NCI-H446 treated with DMSO at 0.1 percent for 48 hours (cell line): ENCODE results near the gene EXTL1.
"Not testable (repeated sequence)": the region's sequence is repeated elsewhere in the genome, so short reads cannot be mapped to it uniquely, and the experiment has no call there.

ENCODE experiments used
- DNase-seq: peaks from one replicate; lab custom pipeline; 2025; lab: John Stamatoyannopoulos, UW

EXTL1 gene, protein sequence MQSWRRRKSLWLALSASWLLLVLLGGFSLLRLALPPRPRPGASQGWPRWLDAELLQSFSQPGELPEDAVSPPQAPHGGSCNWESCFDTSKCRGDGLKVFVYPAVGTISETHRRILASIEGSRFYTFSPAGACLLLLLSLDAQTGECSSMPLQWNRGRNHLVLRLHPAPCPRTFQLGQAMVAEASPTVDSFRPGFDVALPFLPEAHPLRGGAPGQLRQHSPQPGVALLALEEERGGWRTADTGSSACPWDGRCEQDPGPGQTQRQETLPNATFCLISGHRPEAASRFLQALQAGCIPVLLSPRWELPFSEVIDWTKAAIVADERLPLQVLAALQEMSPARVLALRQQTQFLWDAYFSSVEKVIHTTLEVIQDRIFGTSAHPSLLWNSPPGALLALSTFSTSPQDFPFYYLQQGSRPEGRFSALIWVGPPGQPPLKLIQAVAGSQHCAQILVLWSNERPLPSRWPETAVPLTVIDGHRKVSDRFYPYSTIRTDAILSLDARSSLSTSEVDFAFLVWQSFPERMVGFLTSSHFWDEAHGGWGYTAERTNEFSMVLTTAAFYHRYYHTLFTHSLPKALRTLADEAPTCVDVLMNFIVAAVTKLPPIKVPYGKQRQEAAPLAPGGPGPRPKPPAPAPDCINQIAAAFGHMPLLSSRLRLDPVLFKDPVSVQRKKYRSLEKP

GRCh38 chr1:26021647-26022403, at the start of gene EXTL1:
Gene EXTL1 (plus strand): TSS chr1:26021775. CDS start chr1:26022647, 872 bp downstream.
- DNase-seq = peak; percentile 41

GRCh38 chr1:25971811-25972180, 49.8 kb upstream of the EXTL1 start:
- no peak for DNase-seq

DNA sequence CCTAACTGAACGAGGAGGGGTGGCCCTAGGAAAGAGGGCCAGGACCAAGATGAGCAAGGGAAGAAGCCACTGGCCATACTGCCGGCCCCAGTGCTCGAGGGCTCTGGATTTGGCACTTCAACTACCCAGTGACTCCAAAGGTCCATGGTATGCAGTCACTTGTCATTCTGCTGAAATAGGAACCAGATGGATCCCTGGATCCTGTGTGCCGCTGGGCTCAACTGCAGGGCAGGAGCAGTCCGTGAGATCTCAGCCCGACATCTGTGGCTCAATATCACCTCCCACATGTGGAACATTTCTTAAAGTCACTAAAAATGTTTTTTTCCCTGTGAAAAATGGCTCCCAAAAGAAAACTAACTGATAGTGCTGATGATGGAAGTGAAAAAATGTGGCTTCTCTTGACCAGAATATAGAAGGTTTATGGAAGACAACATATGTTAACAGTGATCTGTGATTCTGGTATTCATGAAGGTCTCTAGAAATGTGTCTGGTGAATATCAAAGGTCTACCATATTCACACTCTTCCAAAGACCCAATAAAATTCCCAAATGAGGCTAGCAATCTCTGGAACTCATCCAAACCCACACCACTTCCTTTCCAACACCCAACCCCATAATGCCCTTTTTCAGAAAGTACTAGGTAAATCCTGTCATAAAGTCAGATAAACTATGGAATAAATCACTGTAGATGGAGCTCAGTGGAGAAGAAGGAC, 47.8 kb upstream of the EXTL1 start:
- DNase-seq = no peak

DNA sequence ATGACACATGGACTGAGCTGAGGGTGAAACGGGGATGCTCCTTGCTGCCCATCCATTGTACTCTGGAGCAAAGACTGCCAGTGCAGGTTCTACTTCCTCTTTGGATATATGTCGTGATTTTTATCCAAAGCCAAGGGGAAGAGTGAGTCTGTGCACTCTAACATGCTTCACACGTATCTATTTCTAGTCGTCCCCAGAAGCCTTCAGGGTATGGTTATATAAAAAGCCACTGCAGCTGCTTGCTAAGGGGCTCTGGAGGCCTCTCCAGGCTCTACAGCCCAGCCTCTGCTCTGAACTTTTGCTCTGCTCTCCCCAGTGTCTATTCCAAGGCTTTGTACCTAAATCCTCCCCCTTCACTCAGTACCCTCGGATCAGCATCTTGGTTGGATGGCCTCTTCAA, 43.8 kb upstream of the EXTL1 start:
- no peak for DNase-seq

DNA sequence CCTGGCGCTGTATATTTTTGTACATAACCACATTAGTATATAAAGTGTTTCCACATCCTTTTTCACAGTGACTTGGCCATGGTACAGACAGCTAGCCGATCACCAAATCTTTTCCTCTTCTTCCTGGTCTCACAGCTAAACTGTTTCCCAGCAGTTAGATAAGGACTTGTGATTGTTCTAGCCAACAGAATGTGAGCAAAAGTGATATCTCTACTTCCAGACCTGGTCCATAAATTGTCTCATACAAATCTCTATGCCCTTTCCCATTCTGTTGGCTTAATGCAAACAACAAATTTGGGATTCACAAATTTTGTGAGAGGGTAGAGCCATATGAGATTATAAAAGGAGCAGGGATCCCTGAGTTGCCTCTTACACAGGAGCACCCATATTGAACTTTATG, 43.2 kb upstream of the EXTL1 start:
- DNase-seq = no peak

- no peak for DNase-seq
These were observed 42.4 kb upstream of the EXTL1 start for GRCh38 chr1:25979210-25979609.

DNA sequence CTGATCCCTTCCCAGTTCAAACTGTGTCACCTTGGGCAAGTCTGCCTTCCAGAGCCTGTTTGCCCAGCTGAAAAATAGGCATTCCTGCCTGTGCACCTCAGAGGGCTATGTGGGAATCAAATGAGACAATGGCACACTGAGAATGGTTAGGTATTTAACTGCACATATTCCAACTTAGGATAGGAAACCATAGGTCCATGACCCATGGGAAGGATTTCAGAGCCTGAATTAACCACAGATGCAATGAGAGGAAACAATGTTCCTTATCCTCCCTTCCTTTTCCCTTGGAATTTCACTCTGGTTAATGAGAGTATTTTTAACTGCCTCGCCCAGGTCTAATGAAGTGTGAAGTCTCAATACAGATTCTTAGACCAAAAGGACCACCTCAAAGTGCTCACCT, 36.4 kb upstream of the EXTL1 start:
- DNase-seq = no peak

GRCh38 chr1:25985670-25986069, 35.9 kb upstream of the EXTL1 start:
- DNase-seq = no peak

DNA sequence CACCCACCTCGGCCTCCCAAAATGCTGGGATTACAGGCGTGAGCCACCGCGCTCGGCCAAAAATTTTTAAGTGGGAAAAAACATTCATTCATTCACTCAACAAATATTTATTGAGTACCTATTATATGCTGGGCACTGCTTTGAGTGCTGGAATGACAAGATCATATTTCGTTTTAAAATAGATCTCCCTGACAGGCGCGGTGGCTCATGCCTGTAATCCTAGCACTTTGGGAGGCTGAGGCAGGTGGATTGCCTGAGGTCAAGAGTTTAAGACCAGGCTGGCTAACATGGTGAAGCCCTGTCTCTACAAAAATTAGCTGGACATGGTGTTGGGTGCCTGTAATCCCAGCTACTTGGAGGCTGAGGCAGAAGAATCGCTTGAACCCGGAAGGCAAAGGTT, 34.8 kb upstream of the EXTL1 start:
- not testable (repeated sequence) for DNase-seq

DNA sequence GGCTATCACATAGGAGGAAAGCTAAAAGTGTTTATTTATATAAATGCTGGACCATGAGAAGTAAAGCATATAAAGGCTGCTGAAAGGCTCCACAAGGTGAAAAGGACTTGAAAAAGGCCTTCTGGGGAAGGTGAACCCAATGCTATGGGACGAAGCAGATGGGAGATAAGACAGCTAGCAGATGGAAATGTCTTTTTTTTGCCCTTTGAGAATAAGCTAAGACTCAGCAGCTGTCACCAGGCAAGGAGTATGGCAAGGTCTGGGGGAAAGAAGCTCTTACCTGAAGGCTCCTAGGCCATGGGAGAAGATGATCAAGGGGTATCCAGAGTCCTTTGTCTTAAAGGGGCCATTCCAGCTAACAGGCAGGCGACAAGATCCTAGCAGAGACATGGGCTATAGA, 33.6 kb upstream of the EXTL1 start:
- DNase-seq = no peak

DNA sequence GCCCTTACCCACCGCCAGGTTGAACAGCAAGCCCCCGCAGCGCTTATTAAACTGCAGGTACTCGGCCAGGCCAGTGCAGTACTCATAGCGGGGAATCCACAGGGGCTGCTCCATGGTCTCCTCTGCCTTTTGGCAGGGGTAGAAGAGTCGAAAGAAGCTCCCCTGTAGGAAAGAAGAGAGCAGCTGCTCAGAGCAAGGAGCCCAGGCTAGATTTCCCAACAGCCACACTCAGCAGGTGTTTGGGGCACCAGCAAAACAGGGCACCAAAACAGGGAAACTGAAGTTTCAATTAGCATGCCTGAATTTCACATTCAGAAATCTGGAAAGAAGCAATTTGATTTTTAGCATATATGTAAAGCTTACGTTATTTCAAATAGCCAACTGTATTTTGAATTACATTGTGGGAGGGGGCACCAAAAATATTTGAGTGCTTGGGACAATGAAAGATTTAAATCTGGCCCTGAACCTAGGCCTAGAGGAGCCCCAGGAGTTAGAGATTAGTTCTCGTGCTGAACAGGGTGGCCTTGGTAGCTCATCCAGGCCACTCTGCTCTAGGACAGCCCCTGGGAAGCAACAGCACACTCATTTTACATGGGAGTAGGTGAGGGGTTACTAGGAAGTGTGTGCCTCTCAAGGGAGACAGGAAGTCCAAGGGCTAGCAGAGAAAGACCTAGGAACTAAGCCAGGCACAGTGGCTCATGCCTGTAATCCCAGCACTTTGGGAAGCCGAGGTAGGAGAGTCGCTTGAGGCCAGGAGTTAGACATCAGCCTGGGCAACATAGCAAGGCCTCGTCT, 31.9 kb upstream of the EXTL1 start:
- no peak for DNase-seq

- no peak for DNase-seq
These were observed 31.3 kb upstream of the EXTL1 start for GRCh38 chr1:25990251-25990650.

GRCh38 chr1:25990702-25991395, 30.7 kb upstream of the EXTL1 start:
- DNase-seq = no peak

GRCh38 chr1:25991937-25992688, 29.5 kb upstream of the EXTL1 start:
- no peak for DNase-seq

GRCh38 chr1:25992689-25993171, 28.8 kb upstream of the EXTL1 start:
- no peak for DNase-seq

DNA sequence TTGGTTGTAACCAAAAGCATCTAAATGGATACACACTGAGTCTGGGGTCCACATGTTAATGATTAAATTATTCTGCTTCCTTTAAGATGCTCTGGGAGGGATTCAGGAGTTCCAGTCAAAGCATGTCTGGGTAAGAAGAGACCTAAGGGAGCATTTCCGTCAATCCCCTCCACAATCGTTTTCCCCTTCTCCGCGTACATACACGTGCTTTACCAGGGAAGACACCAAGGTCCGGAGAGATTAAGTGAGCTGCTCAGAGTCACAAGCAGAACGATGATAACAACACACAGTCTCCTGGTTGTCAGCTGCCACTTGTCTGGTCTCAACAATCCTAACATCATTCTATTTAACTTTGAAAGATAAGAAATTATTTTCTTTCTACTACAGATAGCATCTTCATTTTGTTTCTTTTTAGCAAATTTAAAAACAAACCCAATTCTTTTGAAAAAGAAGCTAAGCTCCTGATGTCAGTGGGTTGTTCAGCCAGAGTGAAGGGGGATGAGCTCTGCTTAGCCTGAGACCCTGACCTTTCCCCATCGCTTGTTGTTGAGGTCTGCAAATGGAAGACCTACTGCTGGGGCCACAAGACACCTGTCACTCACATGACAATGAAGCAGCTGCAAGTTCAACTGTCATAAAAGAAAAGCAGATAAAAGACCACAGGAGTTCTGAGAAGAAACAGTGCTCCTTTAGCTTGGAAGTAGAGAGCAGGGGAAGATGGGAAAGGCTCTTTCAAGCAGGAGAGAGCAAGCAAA, 28.2 kb upstream of the EXTL1 start:
- DNase-seq = no peak

GRCh38 chr1:25994402-25995150, 27.0 kb upstream of the EXTL1 start:
- no peak for DNase-seq
